HG02885 (cell line): ENCODE results near the gene SLC29A3.

ENCODE experiments used
- ATAC-seq: cut with Tn5 transposase; IDR thresholded peaks from one replicate; pipeline ENCODE4 v1.9.1; 2021; ENCODE audit warnings: mild to moderate bottlenecking; ENCODE audit not compliant: unreplicated experiment, poor library complexity

Gene SLC29A3

DNA sequence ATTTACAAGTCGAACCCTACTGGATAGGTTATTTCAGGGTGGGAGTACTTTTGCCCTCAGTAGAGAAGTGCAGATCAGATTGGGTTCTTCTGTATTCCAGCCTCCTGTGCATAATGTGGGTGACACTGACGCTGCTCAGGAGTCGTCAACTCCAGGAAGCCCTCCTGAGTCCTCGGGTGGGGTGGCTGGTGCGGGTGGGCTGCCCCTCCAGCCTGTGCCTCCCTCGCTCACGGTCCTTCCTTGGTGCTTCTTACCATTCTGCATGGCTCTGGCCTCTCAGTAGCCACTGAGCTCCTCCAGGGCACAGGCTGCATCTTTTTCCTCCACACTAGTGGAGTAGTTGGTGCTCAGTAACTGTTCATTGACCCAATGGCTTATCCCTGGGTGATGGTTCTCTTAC is 82.0 kb downstream of the SLC29A3 start:
- ATAC-seq = no peak

DNA sequence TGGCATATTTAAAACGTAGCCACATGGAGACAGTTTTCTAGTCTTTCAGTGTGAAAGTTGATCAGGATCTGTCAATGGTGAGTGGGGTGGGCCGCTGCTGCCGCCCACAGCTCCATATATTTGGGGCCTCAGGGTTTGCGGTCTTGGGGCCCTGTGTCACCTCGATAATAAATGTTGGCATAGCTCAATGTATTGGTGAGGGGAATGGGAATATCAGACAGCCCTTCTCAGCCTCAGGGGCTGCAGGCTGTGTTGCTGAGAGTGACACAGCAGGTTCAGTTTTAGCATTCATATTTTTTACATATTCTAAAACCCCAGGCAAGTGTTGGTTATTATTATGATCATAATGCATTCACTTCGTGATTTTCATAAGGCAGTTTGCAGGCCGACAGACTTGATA is 82.9 kb downstream of the SLC29A3 start:
- ATAC-seq = no peak

DNA sequence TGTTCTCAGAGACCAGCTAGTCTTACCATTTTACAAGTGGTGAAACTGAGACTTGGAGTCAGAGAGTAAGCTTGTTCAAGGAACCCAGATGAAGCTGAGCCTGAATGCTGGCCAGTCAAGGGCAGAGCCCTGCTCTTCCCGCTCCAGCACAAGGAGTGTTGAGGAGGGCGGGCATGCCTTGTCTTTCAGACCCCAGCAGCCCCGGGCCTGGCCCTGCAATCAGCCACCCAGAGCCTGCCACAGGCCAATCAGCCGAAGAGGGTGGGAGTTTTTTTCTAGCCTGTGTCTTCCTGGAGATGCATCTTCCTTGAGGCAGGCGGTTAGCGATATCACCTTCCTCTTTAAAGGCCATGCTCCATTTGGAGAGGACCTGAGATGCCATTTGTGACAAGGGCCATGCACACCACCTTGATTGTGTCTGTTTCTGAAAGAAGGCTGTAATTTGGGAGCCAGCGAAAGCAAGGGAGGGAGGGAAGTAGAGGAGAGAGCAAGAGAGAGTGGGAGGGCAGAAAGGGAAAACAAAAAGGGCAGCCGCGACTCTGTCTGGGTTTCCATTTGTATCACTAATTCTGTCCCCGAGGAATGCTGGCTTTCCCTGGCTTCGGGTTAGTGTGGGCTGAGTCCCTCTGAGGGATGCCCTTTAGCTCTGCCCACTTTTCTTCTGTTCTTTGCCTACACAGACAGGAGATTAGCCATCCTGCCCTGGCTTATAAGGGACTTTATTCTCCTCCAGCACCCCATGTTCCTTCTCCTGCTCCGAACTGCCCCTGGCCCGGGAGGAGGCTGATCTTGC is 85.6 kb downstream of the SLC29A3 start:
- no peak for ATAC-seq

GRCh38 chr10:71406878-71407277 is 87.8 kb downstream of the SLC29A3 start:
- no peak for ATAC-seq

- ATAC-seq = no peak
Observed at GRCh38 chr10:71408436-71409225, 89.6 kb downstream of the SLC29A3 start.

- no peak for ATAC-seq
Observed at GRCh38 chr10:71409516-71410104, 90.6 kb downstream of the SLC29A3 start.
